AG10803 (cell line): ENCODE data around the gene CCDC91.
A peak's percentile ranks its signal among the peaks of the same experiment; 100 is the strongest.

Experiments used
- DNase-seq: peaks from one replicate; pipeline ENCODE4 v3.0.0; 2010; ENCODE audit warnings: low read depth
- H3K4me3 ChIP-seq: 2 replicates; pipeline ENCODE4 v1.5.1; 2011; ENCODE audit warnings: mild to moderate bottlenecking, low read length, control low read depth
- TF ChIP-seq, protein P1 (sequence below): conservative IDR thresholded peaks from 2 replicates; pipeline ENCODE4 v1.5.1; 2011; ENCODE audit warnings: mild to moderate bottlenecking, low read length, control low read depth, inconsistent platforms

Gene CCDC91

DNA sequence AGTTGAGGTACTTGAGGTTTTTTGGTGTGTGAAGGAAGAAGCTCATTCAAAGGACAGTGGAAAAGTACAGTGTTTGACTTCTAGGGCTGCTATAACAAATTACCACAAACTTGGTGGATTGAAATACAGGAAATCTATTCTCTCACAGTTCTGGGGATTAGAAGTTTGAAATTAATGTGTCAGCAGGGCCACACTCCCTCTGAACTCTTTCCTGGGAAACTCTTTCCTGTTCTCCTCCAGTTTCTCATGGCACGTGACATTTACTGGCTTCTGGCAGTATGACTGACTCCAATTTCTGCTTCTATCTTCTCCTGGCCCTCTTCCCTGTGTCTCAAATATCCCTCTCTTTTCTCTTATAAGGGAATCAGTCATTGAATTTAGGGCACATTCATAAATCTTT, 160.2 kb downstream of the CCDC91 start:
- no peak overlapping the region for H3K4me3 ChIP-seq
- TF ChIP-seq, protein P1, sequence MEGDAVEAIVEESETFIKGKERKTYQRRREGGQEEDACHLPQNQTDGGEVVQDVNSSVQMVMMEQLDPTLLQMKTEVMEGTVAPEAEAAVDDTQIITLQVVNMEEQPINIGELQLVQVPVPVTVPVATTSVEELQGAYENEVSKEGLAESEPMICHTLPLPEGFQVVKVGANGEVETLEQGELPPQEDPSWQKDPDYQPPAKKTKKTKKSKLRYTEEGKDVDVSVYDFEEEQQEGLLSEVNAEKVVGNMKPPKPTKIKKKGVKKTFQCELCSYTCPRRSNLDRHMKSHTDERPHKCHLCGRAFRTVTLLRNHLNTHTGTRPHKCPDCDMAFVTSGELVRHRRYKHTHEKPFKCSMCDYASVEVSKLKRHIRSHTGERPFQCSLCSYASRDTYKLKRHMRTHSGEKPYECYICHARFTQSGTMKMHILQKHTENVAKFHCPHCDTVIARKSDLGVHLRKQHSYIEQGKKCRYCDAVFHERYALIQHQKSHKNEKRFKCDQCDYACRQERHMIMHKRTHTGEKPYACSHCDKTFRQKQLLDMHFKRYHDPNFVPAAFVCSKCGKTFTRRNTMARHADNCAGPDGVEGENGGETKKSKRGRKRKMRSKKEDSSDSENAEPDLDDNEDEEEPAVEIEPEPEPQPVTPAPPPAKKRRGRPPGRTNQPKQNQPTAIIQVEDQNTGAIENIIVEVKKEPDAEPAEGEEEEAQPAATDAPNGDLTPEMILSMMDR: no peak
- DNase-seq: no peak

DNA sequence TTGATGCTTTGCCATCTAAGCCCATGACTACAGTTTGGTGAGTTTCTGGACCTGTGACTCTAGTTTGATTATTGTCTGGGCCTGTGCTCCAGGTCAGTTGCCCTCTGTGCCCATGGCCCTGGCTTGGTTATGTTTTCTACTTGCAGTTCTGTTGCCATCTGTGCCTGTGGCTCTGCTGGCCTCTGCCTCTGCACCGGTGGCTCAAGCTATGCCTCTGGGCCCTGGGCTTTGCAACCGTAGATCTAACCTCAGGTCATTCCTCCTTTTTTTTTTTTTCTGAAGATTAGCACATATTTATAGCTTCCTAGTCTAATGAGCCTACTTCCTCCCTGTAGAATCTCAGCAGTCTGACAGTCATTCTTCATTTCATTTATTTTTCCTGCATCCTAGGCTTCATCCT, 161.2 kb downstream of the CCDC91 start:
- H3K4me3 ChIP-seq: no peak overlapping the region
- TF ChIP-seq, protein P1: no peak
- DNase-seq: no peak

DNA sequence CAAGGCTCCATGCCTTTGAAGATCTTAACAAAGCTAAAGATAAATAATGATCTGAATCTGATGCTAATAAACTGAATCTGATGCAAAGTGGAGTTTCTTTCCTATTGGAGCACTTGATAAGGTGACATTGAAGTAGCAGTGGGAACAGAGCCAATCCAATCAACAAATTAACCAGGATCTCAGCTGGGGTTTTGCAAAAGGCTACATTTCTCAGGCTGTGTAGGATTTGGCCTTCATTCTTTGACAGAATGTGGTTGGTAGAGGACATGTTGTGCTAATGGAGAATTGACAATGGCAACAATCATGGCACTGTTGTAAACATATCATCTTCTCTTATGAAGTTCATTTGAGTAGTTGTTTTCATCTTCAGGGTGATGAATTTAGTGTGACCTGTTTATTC, 164.9 kb downstream of the CCDC91 start:
- TF ChIP-seq, protein P1: no peak
- H3K4me3 ChIP-seq: no peak overlapping the region
- no peak for DNase-seq

DNA sequence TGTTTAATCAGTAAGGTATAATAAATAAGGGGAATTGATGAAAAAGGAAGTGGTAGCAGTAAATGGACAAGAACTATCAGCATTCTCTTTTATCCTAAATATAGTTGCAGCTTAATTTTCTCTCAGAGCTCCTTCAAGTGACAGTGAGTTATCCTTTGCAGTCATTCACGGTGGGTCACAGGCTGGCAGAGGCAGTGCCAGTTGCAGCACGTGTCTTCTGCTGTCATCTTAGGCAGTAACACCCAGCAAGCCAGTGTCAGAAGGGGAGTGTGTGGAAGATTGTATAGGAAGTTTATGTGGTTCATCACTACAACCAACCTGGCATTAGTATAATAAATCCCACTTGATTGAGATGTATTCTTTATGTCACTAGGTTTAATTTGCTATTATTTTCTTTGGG, 170.0 kb downstream of the CCDC91 start:
- H3K4me3 ChIP-seq: no peak overlapping the region
- TF ChIP-seq, protein P1: no peak
- no peak for DNase-seq

DNA sequence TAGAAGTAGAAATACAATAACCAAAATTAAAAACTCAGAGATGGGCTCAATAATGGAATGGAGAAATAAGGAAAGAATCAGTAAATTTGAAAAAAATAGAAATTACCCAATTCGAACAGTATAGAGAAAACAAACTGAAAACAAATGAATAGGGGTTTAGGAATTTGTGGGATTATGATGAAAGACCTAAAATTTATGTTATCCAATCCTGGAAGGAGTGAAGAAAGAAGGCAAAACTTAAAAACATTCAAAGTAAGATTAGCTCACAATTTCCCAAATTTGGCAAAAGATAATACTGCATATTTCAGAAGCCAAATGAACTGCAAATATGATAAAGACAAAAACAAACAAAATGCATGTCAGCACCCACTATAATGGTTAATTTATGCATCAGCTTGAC, 177.1 kb downstream of the CCDC91 start:
- H3K4me3 ChIP-seq: no peak overlapping the region
- TF ChIP-seq, protein P1: no peak
- DNase-seq: peak; percentile 60

DNA sequence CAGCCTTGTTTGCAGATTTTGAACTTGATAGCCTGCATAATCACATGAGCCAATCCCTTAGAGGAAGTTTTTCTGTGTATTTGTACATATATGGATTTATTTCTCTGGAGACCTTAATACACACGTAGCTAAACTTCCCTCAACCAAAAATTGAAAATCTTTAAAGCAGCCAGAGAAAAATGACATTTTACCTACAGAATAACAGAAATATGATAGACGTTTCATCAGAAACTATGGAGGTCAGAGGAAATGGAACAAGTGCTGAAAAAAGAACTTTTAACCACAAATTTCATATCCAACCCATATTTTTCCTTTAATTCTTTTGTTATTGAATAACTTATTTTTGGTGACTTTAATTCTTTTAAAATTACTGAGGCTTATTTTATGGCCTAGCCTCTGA, 177.7 kb downstream of the CCDC91 start:
- TF ChIP-seq, protein P1: no peak
- no peak for DNase-seq
- no peak overlapping the region for H3K4me3 ChIP-seq

DNA sequence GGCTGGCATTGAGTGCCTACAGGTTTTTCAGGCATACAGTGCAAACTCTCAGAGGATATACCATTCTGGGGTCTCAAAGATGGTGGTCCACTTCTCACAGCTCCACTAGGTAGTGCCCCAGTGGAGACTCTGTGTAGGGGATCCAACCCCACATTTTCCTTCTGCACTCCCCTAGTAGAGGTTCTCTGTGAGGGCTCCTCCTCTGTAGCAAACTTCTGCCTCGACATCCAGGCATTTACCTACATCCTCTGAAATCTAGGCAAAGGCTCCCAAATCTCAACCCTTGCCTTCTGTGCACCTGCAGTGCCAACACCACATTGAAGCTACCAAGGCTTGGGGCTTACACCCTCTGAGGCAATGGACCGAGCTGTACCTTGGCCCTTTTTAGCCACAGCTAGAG, 179.2 kb downstream of the CCDC91 start:
- TF ChIP-seq, protein P1: no peak
- no peak overlapping the region for H3K4me3 ChIP-seq
- no peak for DNase-seq
